PC-9 (cell line): ENCODE measurements around the gene TBC1D2B.

Source experiments
- CTCF ChIP-seq: fragments of 200-600 bp; sonication (generic); conservative IDR thresholded peaks from 2 replicates; pipeline ENCODE4 v1.6.1; 2017; ENCODE audit warnings: mixed run types, antibody characterized with exemption, mild to moderate bottlenecking, moderate library complexity
- EZH2 ChIP-seq: fragments of 200-600 bp; sonication (generic); IDR thresholded peaks from 2 replicates; pipeline ENCODE4 v1.8.0; 2017; ENCODE audit warnings: antibody characterized with exemption, low read depth

GRCh38 chr15:78016860-78017259 is 60.7 kb downstream of the TBC1D2B start:
- TF ChIP-seq EZH2 (no peak), CTCF (no peak)
